Stimulated activated CD4-positive, alpha-beta T cell treated with anti-CD3 and anti-CD28 coated beads, Interleukin-4, amount 100 ng/mL, for 24 hours (primary cell): ENCODE results near the gene MARCHF4.
A peak's percentile ranks its signal among the peaks of the same experiment; 100 is the strongest.

Source experiments
- DNase-seq: peaks from one replicate; pipeline ENCODE4 v3.0.0-alpha.2; 2020

The MARCHF4 gene

GRCh38 chr2:216371721-216372702 is at the start of gene MARCHF4:
Gene MARCHF4 (minus strand): TSS chr2:216372483. CDS start chr2:216370260, 2,223 bp downstream.
- peak; percentile 64 for DNase-seq

- no peak for DNase-seq
Measured at GRCh38 chr2:216420367-216421101, 48.3 kb upstream of the MARCHF4 start.

- no peak for DNase-seq
Measured at GRCh38 chr2:216418981-216419380, 46.7 kb upstream of the MARCHF4 start.

- DNase-seq, result no peak
Measured at GRCh38 chr2:216416571-216417307, 44.5 kb upstream of the MARCHF4 start.

GRCh38 chr2:216415541-216415940 is 43.3 kb upstream of the MARCHF4 start:
- no peak for DNase-seq

GRCh38 chr2:216414772-216415319 is 42.6 kb upstream of the MARCHF4 start:
- DNase-seq, result no peak

- DNase-seq, result no peak
Measured at GRCh38 chr2:216413882-216414281, 41.6 kb upstream of the MARCHF4 start.

GRCh38 chr2:216412022-216412999 is 40.0 kb upstream of the MARCHF4 start, which contains the start of gene SMARCAL1:
Gene SMARCAL1 (plus strand): TSS chr2:216412484. CDS start chr2:216414705, 2,221 bp downstream.
- peak; percentile 99 for DNase-seq

- DNase-seq, result no peak
Measured at GRCh38 chr2:216410550-216410949, 38.3 kb upstream of the MARCHF4 start.

GRCh38 chr2:216408426-216409290 is 36.4 kb upstream of the MARCHF4 start:
- no peak for DNase-seq

- DNase-seq, result no peak
Measured at GRCh38 chr2:216406826-216407225, 34.5 kb upstream of the MARCHF4 start.

- no peak for DNase-seq
Measured at GRCh38 chr2:216405588-216405987, 33.3 kb upstream of the MARCHF4 start.

GRCh38 chr2:216404010-216404618 is 31.8 kb upstream of the MARCHF4 start:
- peak; percentile 54 for DNase-seq

GRCh38 chr2:216402751-216403150 is 30.5 kb upstream of the MARCHF4 start:
- no peak for DNase-seq

GRCh38 chr2:216399621-216400020 is 27.3 kb upstream of the MARCHF4 start:
- no peak for DNase-seq

- no peak for DNase-seq
Measured at GRCh38 chr2:216394881-216395280, 22.6 kb upstream of the MARCHF4 start.

- no peak for DNase-seq
Measured at GRCh38 chr2:216392945-216393840, 20.9 kb upstream of the MARCHF4 start.

GRCh38 chr2:216392018-216392562 is 19.8 kb upstream of the MARCHF4 start:
- DNase-seq, result no peak
